ENCODE results near the gene DDTL.
"Not testable (repeated sequence)": the region's sequence is repeated elsewhere in the genome, so short reads cannot be mapped to it uniquely, and the experiment has no call there.

The DDTL gene

DNA sequence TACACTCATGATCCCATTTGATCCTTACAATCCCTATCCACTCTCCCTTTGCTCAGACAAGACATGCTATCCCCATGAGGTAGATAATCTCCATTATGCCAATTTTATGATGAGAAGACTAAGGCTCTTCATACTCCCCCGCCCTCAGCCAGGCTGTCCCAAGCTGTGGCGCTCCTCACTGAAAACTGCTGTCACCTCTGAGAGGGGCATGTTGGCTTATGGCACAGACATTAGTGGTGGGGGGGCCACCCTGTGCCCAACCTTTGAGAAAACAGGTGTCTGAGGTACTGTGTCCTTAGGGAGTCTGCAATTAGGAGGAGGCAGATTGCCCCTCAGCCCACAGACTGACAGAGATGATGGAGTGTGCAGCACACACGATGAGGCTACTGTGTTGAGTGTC, 2.4 kb downstream of the DDTL start:
- DNase-seq: no peak
- TF ChIP-seq GATA1 (IDR thresholded peaks at IDR 0.05; ENCODE audit: low read depth, low read length) (no peak), POLR2A (IDR thresholded peaks at IDR 0.05; ENCODE audit: low read length) (no peak)

DNA sequence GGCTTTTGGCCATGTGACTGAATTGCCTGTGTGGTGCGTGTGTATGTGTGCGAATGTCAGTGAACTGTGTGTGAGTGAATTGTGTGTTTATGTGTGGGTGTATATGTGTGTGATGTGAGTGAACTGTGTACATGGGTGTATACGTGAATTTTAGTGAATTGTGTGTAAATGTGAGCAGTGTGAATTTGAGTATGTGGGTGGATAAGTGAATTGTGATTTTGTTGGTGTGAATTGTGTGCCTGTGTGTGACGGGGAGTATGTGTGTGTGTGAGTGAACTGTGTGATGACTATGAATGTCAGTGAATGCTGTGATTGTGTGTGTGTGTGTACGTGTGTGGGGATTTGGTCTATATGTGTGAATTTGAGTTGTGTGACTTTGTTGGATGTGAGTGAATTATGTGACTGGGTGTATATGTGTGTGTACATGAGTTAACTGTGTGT, 3.5 kb downstream of the DDTL start:
- no peak for DNase-seq
- no peak for TF ChIP-seq POLR2A (IDR thresholded peaks at IDR 0.05; ENCODE audit: low read length)
- TF ChIP-seq GATA1 (IDR thresholded peaks at IDR 0.05; ENCODE audit: low read depth, low read length): no peak

DNA sequence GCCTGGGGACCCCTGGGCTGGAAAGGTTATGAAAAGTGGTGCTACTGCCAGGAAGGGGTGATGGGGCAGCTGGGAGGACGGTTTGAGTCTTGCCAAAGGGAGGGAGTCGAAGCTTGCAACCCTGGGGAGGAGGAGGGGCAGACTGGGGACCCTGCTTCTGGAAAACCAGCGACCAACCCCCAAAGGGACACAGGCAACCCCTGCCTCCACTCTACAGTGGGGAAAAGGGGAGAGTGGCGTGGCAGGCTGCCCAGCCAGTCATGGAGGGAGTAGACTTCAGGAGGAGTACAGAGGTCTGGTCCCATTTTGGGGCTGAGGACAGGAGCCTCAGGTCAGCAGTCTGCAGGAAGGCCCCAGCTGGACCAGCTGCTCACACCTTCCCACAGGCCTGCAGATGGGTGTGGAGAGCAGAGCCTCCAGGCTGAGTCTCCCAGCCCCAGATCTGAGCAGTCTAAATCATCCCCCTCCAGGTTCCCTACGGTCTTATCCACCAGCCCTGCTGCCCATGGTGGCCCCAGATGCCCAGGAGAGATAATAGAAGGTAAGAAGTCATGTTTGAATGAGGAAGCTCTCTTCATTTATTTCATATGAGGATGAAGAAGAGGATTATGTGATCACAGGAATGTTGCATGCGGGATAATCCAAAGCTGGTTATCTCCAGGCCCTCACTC, 4.3 kb downstream of the DDTL start:
- no peak for TF ChIP-seq GATA1 (IDR thresholded peaks at IDR 0.05; ENCODE audit: low read depth, low read length)
- no peak for TF ChIP-seq POLR2A (IDR thresholded peaks at IDR 0.05; ENCODE audit: low read length)
- peak; percentile 63 to 89 for DNase-seq

DNA sequence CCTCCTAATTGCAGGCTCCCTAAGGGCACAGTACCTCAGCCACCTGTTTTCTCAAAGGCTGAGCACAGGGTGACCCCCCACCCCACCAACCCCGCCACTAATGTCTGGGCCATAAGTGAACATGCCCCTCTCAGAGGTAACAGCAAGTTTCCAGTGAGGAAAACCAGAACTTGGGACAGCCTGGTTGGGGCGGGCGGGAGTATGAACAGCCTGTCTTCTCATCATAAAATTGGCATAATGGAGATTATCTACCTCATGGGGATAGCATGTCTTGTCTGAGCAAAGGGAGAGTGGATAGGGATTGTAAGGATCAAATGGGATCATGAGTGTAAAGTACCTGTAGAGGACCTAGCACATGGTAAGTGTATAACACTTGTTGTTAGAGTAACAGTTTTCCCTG, 5.2 kb downstream of the DDTL start:
- not testable (repeated sequence) for DNase-seq

DNA sequence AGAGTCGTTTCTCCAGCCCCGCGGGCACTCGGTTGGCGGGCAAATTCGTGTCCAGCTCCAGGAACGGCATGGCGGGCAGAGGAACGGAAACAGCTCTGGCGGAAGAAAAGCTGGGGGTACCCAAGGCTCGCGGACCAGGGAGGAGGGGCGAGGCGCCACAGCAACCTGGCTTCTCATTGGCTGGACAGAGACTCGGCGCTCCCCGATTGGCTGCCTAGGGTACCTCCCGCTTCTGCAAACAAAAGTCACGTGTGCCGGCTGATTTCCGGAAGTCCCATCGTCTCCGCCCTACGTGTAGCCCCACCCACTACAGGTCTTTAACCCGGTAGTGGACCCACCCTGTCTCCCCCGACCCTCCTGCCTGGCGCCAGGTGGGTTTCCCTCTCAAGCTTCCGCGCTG, 7.7 kb downstream of the DDTL start, which contains the start of gene DDT:
Gene DDT, minus strand, starts transcription at position 97 of the 400 bp plus-strand sequence. Its CDS starts 27 bp downstream, at position 70.
- DNase-seq: not testable (repeated sequence)

DNA sequence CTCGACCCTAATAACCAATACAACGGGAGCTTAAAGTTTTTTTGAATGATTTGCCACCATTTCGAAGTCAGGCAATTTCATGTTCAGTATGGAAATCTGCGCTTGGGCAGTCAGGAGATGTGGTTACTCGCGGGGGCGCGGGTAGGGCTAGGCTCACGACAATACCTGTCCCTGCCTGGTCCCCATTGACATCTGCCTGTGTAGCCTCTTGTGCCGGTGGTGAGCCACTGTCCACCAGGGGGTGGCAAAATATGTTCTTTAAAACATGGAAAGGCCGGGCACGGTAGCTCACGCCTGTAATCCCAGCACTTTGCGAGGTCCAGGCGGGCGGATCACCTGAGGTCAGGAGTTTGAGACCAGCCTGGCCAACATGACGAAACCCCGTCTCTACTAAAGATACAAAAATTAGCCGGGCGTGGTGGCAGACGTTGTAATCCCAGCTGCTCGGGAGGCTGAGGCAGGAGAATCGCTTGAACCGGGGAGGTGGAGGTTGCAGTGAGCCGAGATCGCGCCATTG, 8.2 kb downstream of the DDTL start:
- DNase-seq: not testable (repeated sequence)

DNA sequence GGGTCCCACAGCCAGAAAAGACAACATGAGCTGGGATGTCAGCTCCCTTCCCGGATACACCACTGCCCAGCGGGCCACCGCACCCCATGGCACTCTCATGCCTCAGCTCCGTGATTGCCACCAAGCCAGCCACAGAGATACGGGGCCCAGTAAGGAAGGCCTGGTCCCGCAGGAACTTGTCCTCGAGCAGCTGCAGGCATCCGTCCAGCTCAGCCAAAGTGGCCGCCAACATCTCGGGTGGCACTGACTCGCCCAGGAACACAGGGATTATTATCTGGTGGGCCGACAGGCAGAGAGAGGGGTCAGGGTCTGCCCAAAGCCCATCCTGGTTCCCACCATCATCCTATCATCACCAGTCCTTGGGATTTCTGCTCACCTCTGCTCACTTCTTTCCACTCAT, 10.6 kb downstream of the DDTL start:
- not testable (repeated sequence) for DNase-seq

DNA sequence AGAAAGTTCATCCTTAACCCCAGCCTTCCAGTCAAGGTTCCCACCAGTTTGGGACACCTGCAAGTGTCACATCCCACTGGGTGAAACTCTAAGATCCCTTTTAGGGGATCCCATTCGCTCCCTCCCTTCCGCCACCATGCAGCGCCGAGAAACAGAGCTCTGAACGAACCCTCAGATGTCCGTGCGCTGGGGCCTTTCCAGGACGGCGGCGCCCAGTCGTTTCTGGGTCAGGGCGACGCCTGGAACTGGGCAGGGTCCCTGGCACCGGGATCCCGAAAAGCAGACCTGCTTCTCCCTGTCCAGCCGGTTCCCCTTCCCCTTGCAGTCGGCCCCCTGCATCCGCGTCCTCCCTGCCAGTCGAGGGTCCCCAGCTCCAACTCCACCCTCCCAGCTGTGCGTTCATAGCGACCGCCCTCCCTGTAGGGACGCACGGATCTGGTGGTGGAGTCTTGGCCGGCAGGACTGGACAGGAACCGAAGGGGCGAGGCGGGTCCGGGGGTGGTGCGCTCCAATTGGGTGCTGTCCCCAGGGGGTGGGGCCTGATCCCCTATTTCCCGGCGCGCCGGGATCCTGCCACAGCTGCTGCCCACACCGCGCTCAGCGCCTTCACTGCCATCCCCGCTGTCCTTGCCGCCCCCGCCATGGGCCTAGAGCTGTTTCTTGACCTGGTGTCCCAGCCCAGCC, 13.0 kb downstream of the DDTL start, which contains the start of gene GSTT2:
Gene GSTT2, plus strand, starts transcription at position 578 of the 684 bp plus-strand sequence.
- DNase-seq: not testable (repeated sequence)

DNA sequence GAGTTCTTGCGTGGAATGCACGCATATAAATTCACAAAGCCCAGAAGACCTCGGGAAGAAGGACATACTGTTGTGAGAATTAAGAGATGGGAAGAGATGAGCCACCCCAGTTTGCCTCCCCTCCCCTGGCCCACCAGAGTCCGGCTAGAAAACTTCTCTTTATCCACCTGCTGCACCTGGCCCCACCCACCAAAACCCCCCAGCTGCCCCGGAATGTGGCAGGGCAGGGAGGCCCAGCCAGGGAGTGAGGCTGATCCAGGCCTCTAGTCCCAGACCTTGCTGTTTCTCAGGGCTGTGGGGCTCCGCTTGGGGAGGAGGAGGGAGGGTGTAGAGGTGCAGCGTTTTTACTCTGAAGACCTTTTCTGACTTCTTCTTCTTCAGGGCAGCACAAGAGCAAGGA, 13.9 kb downstream of the DDTL start:
- not testable (repeated sequence) for DNase-seq

DNA sequence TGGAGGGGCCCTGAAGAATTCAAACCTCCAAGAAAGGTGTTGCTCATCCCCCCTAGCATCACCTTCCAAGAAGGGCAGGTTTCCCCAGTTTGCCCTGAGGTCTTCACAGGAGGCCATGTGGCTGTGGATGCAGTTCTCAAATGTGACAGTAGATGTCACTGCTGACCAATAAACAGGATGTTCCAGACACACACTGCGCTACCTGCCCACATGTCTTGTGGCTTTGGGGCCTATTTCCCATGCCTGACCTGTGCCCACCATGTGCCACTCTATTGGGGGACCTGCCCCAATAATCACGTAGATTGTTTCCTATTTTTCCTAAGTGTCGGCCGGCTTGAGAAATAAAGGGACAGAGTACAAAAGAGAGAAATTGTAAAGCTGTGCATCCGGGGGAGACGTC, 17.7 kb downstream of the DDTL start:
- DNase-seq: no peak
- TF ChIP-seq GATA1 (IDR thresholded peaks at IDR 0.05; ENCODE audit: low read depth, low read length) (no peak), POLR2A (IDR thresholded peaks at IDR 0.05; ENCODE audit: low read length) (no peak)

DNA sequence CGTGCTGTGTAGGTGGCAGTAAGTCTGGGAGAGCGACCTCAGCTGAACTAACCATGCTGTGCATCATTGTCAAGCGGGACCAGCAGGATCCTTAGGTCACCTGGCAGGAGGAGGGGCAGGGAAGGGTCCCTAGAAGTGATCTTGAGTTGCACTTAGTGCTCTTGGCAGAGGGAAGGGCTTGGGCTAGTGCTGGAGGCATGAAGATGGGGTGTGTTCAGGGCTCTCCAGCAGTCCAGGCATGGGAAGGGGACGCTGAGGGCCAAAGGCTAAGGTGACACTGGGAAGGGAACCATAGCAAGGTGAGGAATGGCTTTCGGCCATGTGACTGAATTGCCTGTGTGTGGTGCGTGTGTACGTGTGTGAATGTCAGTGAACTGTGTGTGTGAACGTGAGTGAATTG, 19.4 kb downstream of the DDTL start:
- not testable (repeated sequence) for DNase-seq

DNA sequence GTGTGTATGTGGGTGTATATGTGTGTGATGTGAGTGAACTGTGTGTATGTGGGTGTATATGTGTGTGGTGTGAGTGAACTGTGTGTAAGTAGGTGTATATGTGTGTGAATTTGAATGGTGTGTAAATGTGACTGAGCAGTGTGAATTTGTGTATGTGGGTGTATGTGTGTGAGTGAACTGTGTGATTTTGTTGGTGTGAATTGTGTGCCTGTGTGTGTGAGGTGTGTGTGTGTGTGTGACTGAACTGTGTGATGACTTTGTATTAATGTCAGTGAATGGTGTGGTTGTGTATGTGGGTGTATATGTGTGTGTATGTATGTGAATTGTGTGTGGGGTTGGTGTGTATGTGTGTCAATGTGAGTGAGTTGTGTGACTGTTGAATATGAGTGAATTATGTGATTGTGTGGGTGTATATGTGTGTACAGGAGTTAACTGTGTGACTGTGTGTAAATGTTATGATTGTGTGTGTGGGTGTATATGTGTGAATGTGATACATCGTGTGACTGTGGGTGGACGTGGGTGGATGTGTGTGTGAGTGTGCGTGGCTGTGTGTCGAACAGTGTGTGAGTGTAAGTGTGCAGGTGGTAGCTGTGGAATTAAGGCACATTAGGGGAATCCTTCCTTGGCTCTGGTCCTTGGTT, 20.0 kb downstream of the DDTL start:
- DNase-seq: not testable (repeated sequence)

DNA sequence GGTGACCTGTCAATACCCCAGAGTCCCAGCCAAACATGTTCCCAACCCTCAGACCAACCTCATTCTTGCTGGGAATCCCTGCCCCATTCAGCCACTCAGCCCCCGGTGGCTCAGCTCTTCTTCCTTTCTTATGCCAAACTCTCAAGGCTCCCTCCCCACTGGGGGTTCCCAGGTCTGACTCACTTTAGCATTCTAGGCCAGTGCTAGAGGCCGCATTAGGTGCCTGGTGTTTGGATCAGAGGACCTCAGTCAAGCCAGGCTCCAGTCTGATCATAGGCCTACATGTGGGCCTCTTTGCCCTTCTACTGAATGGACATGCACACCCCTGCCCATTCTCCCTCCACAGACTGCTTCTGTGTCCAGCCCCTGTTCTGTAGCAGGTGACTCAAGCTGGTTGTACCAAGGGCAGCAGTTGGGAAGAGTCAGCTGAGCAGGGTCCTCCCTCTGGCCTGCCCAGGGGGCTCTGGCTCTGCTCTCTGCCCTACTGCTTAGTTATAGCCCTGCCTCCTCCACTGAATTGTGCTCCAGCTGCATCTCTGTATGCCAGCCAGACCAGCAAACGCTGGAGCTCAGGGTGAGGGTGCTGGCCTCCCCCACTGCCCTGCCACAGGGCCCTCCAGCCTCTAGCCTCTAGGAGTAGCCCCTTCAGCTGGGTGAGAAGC, 23.0 kb downstream of the DDTL start:
- DNase-seq: not testable (repeated sequence)

DNA sequence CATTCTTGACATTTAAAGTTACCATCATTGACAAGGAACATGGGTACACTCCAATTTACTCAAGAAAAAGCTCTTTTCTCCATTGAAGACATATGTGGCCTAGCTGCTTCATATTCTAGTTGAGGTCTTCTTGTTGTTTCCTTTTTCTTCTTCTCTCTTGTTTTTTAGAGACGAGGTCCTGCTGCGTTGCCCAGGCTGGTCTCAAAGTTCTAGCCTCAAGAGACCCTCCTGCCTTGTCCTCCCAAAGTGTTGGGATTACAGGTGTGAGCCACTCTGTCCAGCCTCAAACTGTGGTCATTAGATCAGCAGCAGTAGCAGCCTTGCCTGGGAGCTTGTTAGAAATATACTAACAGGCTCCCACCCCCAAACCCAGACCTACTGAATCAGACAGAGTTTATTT, 26.4 kb downstream of the DDTL start:
- DNase-seq: not testable (repeated sequence)

DNA sequence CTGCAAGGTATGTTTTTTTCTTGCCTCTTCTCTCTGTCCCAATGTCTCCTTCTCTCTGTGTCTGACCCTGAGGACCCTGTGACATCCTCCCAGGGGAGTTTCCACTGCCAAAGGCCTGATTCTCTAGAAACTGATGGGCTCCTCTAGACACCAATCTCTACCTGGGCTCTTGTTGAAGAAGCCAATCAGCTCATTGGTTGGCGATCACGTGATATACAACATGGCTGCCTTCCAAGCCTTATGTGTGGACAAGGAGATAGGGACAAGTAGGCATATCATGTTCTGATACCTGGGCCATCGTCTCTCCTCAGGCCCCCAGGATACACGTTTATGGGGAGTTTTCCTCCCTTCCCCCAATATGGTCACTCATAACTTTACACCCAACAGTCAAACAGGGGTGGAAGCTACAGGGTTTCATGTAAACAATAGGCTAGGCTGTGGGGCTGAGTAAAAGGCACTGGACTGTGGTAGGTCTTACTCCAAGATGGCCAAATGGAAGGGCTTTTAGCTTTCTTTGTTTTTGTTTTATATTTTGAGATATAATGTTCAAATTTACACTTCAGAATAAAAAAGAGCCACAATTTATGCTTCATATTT, 27.0 kb downstream of the DDTL start:
- DNase-seq: peak; percentile 55 to 81
